Cardiac muscle cell (in vitro differentiated cells and primary cell): ENCODE results near the gene POLR3B. TPM values are rescaled to one million over a fixed set of nuclear protein-coding genes. Genes with fewer than 3 reads are reported as not detected.
A peak's percentile ranks its signal among the peaks of the same experiment; 100 is the strongest.

Experiments used
- DNase-seq, 2 donors: peaks; one replicate each; pipeline versions ENCODE4 v3.0.0 to v3.0.0-alpha.2; 2010 to 2017; ENCODE audit warnings: low read depth in 1 of 2, low spot score in 1 of 2
- H3K27ac ChIP-seq: fragments of 200-600 bp; sonication (generic); 2 replicates; pipeline ENCODE4 v1.5.1; 2016
- H3K27me3 ChIP-seq: fragments of 200-600 bp; sonication (generic); 2 replicates; pipeline ENCODE4 v1.6.0; 2016; ENCODE audit warnings: control low read depth
- H3K36me3 ChIP-seq: fragments of 200-600 bp; sonication (generic); 2 replicates; pipeline ENCODE4 v1.5.1; 2016; ENCODE audit warnings: control low read depth
- H3K4me1 ChIP-seq: fragments of 200-600 bp; sonication (generic); 2 replicates; pipeline ENCODE4 v1.8.1; 2017; ENCODE audit warnings: low read depth, mild to moderate bottlenecking, mixed run types
- H3K4me3 ChIP-seq: fragments of 200-600 bp; sonication (generic); 2 replicates; pipeline ENCODE4 v1.5.1; 2016; ENCODE audit warnings: mild to moderate bottlenecking
- H3K9me3 ChIP-seq: fragments of 200-600 bp; sonication (generic); 2 replicates; pipeline ENCODE4 v1.5.1; 2017; ENCODE audit warnings: low read depth, mild to moderate bottlenecking, control low read depth
- polyA plus RNA-seq: library from polyadenylated mRNA; unstranded; fragments of >200 nt; fragmentation: Nextera tagmentation; extraction: Ambion mirVana; gene quantifications from 2 replicates; pipeline ENCODE4 v1.2.1, GENCODE V29; 2016
- total RNA-seq: library from RNA; depleted of rRNA; stranded (reverse); fragments of >200 nt; gene quantifications from 2 replicates; pipeline ENCODE4 v1.2.3, GENCODE V29; 2016
- TF ChIP-seq, protein P1 (sequence below): IDR thresholded peaks from 2 replicates; pipeline ENCODE4 v1.5.1; 2012; ENCODE audit warnings: low read depth, mild to moderate bottlenecking, low read length

POLR3B gene
- total and polyA plus RNA-seq, 2 experiments from 2014 or later, result 8.5 to 10.7 TPM

DNA sequence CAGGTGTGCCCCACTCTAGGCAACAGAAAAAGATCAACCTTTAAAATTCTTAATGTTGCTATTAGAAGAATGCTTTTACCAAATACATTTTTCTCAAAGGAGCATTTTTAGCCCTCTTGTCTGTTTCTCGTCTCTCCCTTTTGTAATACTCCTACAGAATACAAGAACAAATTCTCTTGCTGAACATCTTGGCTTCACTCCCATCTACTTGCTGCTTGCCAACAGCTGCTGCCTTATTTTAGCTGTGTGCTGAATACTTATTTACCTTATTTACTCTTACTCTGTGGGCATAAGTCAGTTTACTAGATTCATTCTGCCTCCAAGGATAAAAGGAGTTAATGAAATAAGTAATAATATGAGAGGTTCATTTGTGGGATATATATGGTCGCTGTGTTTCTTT is 70.8 kb downstream of the POLR3B start:
- H3K27me3 ChIP-seq, result no peaks in the 10 kb centered on the region
- no peaks in the 10 kb centered on the region for H3K9me3 ChIP-seq
- peak in 1 of 2 donors; percentile 88 for DNase-seq
- H3K36me3 ChIP-seq, result no peaks in the 10 kb centered on the region
- H3K4me1 ChIP-seq, result peaks cover 16% of the 10 kb centered on the region
- no peak overlapping the region for H3K27ac ChIP-seq
- TF ChIP-seq, protein P1, sequence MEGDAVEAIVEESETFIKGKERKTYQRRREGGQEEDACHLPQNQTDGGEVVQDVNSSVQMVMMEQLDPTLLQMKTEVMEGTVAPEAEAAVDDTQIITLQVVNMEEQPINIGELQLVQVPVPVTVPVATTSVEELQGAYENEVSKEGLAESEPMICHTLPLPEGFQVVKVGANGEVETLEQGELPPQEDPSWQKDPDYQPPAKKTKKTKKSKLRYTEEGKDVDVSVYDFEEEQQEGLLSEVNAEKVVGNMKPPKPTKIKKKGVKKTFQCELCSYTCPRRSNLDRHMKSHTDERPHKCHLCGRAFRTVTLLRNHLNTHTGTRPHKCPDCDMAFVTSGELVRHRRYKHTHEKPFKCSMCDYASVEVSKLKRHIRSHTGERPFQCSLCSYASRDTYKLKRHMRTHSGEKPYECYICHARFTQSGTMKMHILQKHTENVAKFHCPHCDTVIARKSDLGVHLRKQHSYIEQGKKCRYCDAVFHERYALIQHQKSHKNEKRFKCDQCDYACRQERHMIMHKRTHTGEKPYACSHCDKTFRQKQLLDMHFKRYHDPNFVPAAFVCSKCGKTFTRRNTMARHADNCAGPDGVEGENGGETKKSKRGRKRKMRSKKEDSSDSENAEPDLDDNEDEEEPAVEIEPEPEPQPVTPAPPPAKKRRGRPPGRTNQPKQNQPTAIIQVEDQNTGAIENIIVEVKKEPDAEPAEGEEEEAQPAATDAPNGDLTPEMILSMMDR, result no peak
- H3K4me3 ChIP-seq, result no peak overlapping the region

DNA sequence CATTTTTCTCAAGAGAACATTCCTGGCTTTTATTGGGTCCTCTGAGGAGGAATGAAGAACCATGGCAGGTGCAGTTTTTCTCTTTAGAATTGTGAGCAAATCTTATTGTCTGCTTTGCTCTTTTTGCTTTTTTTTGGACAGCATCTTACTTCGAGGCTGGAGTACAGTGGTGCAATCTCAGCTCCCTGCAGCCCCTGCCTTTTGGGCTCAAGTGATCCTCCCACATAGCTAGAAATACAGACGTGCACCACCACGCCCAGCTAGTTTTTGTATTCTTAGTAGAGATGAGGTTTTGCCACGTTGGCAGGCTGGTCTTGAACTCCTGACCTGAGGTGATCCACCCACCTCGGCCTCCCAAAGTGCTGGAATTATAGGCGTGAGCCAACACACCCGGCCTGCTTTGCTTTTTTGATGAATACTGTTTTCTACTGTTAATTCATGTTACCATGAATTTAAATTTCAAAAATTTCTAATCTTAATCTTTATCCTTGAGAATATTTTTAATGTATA is 71.5 kb downstream of the POLR3B start:
- H3K4me3 ChIP-seq, result no peak overlapping the region
- TF ChIP-seq, protein P1, result no peak
- H3K27me3 ChIP-seq, result no peaks in the 10 kb centered on the region
- peaks cover 4% of the 10 kb centered on the region for H3K36me3 ChIP-seq
- H3K4me1 ChIP-seq, result peaks cover 16% of the 10 kb centered on the region
- H3K9me3 ChIP-seq, result no peaks in the 10 kb centered on the region
- peak in 1 of 2 donors; percentile 48 for DNase-seq
- H3K27ac ChIP-seq, result no peak overlapping the region

DNA sequence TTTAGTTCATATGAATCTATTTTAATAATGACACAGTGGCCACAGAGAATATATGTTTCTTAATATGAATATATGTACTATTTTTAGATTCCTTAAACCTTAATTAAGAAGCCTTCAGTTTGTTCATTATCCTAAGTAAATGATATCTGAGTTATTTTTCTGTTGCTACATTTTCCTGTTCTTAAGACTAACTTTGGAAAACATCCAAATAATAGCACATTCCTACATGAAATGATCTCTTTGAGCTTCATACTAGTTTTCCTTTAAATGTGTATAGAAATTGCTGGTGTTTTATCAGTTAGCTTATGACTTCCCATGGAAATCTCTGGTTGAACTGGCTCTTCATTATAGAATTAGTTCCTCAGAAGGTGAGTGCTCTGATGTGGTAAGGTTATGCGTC is 72.1 kb downstream of the POLR3B start:
- no peaks in the 10 kb centered on the region for H3K9me3 ChIP-seq

DNA sequence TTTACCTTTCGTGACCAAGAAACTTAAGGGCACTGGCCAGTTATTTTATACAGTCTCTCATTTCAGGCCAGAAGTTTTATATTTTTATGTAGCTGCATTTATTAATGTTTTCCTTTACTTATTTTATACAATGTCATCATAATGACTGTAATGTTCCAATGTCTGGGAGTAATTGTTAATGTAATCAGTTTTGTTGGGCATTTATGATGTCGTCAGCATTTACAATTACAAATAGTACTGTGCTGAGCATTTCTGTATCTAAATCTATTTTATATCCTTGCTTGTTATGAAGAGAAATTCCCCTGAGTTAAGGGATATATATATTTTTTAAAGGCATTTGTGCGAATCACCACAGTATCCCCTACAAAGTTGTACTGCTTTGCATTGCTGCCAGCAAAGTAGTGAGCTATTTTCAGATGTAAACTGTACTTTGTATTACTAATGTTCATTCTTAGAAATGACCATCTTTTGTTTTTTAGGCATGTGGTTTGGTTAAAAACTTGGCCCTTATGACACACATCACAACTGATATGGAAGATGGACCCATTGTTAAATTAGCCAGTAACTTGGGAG is 74.4 kb downstream of the POLR3B start:
- Histone ChIP-seq H3K27me3 (no peaks in the 10 kb centered on the region), H3K27ac (no peak overlapping the region), H3K9me3 (no peaks in the 10 kb centered on the region), H3K36me3 (peaks cover 10% of the 10 kb centered on the region), H3K4me1 (peaks cover 9% of the 10 kb centered on the region), H3K4me3 (no peak overlapping the region)
- TF ChIP-seq, protein P1, result no peak
- no peak for DNase-seq

More for the DNA sequence above, 72.1 kb downstream of the POLR3B start:
- Histone ChIP-seq H3K4me3 (no peak overlapping the region), H3K4me1 (peaks cover 16% of the 10 kb centered on the region), H3K27ac (no peak overlapping the region), H3K27me3 (no peaks in the 10 kb centered on the region), H3K36me3 (peaks cover 6% of the 10 kb centered on the region)
- TF ChIP-seq, protein P1, result no peak
- peak in 1 of 2 donors; percentile 57 for DNase-seq

DNA sequence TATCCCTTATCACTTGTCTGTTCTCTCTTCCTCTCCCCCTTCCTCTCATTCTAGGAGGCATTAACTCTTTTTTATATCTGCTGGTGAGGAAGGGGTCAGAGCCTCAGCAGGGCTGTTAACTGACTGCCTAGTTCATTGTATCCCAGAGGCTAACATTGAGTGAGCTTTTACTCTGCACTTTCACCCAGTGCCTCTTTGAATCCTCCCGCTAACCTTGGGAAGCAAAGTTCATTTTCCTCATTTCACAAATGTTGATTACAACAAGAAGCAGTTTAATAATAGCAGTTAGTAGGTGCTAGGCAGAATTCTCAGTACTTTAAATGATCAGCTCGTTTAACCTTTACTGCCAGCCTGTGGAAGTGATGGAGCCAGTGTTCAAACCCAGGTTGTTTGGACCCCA is 75.5 kb downstream of the POLR3B start:
- Histone ChIP-seq H3K27ac (no peak overlapping the region), H3K4me1 (peaks cover 9% of the 10 kb centered on the region), H3K4me3 (no peak overlapping the region), H3K27me3 (no peaks in the 10 kb centered on the region), H3K9me3 (no peaks in the 10 kb centered on the region), H3K36me3 (peaks cover 17% of the 10 kb centered on the region)
- TF ChIP-seq, protein P1, result no peak
- DNase-seq, result no peak
